ENCODE measurements around the gene C2orf76.

- TF ChIP-seq, protein P1, sequence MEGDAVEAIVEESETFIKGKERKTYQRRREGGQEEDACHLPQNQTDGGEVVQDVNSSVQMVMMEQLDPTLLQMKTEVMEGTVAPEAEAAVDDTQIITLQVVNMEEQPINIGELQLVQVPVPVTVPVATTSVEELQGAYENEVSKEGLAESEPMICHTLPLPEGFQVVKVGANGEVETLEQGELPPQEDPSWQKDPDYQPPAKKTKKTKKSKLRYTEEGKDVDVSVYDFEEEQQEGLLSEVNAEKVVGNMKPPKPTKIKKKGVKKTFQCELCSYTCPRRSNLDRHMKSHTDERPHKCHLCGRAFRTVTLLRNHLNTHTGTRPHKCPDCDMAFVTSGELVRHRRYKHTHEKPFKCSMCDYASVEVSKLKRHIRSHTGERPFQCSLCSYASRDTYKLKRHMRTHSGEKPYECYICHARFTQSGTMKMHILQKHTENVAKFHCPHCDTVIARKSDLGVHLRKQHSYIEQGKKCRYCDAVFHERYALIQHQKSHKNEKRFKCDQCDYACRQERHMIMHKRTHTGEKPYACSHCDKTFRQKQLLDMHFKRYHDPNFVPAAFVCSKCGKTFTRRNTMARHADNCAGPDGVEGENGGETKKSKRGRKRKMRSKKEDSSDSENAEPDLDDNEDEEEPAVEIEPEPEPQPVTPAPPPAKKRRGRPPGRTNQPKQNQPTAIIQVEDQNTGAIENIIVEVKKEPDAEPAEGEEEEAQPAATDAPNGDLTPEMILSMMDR (IDR thresholded peaks at IDR 0.05 in 2 of 3, conservative IDR thresholded peaks at IDR 0.05 in 1 of 3; ENCODE audit: control insufficient read depth in 2 of 3, extremely low read depth in 1 of 3, insufficient read depth in 1 of 3, low read depth in 3 of 3, low read length in 3 of 3), result no peak
- TF ChIP-seq MEF2A (IDR thresholded peaks at IDR 0.05; ENCODE audit: insufficient read depth, low read depth, low read length) (no peak), GABPA (IDR thresholded peaks at IDR 0.05; ENCODE audit: low read depth) (no peak), POLR2A (IDR thresholded peaks at IDR 0.05; ENCODE audit: low read depth, low read length) (no peak), SUZ12 (IDR thresholded peaks at IDR 0.05; ENCODE audit: unreplicated experiment) (no peak), POLR2AphosphoS5 (IDR thresholded peaks at IDR 0.05; ENCODE audit: low read length) (no peak), EP300 (IDR thresholded peaks at IDR 0.05; ENCODE audit: borderline replicate concordance in 1 of 2, control insufficient read depth in 1 of 2, low read depth in 2 of 2, low read length in 2 of 2) (no peak), WRNIP1 (IDR thresholded peaks at IDR 0.05; ENCODE audit: borderline replicate concordance, low read depth, low read length) (no peak)
Measured at GRCh38 chr2:119294671-119295070, 72.0 kb downstream of the C2orf76 start.

All from GM12878 (cell line).